ENCODE measurements around the gene PPTC7. TPM values are rescaled to one million over a fixed set of nuclear protein-coding genes. Genes with fewer than 3 reads are reported as not detected.

PPTC7 gene
- total and polyA plus RNA-seq, 10 of the 15 experiments (the other 5 are each of a cell fraction or from before 2014, with no cell fraction given): 4.0 to 69.6 (median 12.3) TPM

- no peaks in the 10 kb centered on the region for H3K27me3 ChIP-seq (replicated peaks in 1 of 2; ENCODE audit: control insufficient read depth in 2 of 2, insufficient read depth in 2 of 2, low read length in 1 of 2)
- ATAC-seq (no peak), FAIRE-seq (no peak), DNase-seq (ENCODE audit: low read depth, low spot score) (no peak)
- no peak overlapping the region for H3K27ac ChIP-seq (ENCODE audit: control insufficient read depth, insufficient read depth)
- CTCF ChIA-PET: interaction anchor here (0.6 to 21.1 kb wide), 8 partner anchors 8 to 399 kb away, joined by 3 to 462 read pairs (median 4); partner anchors contain the start of genes ARPC3 and FAM216A
- WGBS (ENCODE audit: insufficient coverage, insufficient replicate concordance, low lambda C conversion rate, missing lambda C conversion rate): 100% methylated on average over 1 of the region's 1 CpG
- in situ Hi-C loops (cut with MboI) (no loop called here), intact Hi-C loops (cut with micrococcal nuclease; ENCODE audit: unreplicated experiment) (loop anchor here (2.0 kb wide), 1 partner anchor 35 kb away; the partner anchor contains the start of genes FAM216A and GPN3)
- POLR2A ChIA-PET: interaction anchor here (0.5 to 1.4 kb wide), 10 partner anchors 10 to 302 kb away, joined by 3 to 4 read pairs (median 3); no protein-coding TSS in a partner anchor
- H3K4me2 ChIP-seq (ENCODE audit: control insufficient read depth, insufficient read depth): no peak overlapping the region
- SMC1A ChIA-PET (ENCODE audit: uncharacterized antibody, unreplicated experiment): interaction anchor here (0.6 to 26.9 kb wide), 10 partner anchors 10 to 175 kb away, joined by 3 to 492 read pairs (median 4); partner anchors contain the start of genes FAM216A and GPN3
- no peak overlapping the region for H3K4me3 ChIP-seq
- no peak overlapping the region for H3K9ac ChIP-seq (ENCODE audit: control insufficient read depth, insufficient read depth, low read length)
- H3K36me3 ChIP-seq (ENCODE audit: control insufficient read depth in 2 of 2, insufficient read depth in 2 of 2, low read length in 1 of 2): peaks cover 0 to 2% of the 10 kb centered on the region in 2 experiments; a peak in 1 of 4 replicates
- no TSS peak for BruUV-seq (replicated peaks)
- no peaks in the 10 kb centered on the region for H4K20me1 ChIP-seq (ENCODE audit: control insufficient read depth, insufficient read depth)
- H3K79me2 ChIP-seq (ENCODE audit: control insufficient read depth, insufficient read depth, low read length): peaks cover 37% of the 10 kb centered on the region
- RAD21 ChIA-PET (ENCODE audit: unreplicated experiment): interaction anchor here (1.0 to 3.6 kb wide), 4 partner anchors 35 to 97 kb away, joined by 3 to 25 read pairs (median 8); partner anchors contain the start of genes ARPC3, FAM216A and GPN3
- H3K9me3 ChIP-seq (replicated peaks; ENCODE audit: control insufficient read depth, insufficient read depth, low read length): no peaks in the 10 kb centered on the region
- H2AFZ ChIP-seq (ENCODE audit: control insufficient read depth, low read depth, low read length): no peak overlapping the region
- peaks cover 4% of the 10 kb centered on the region for H3K4me1 ChIP-seq (ENCODE audit: control insufficient read depth, insufficient read depth, low read length)
- TF ChIP-seq PRDM15 (CRISPR knock-in tag; IDR thresholded peaks at IDR 0.05) (no peak), TCF7 (IDR thresholded peaks at IDR 0.05; ENCODE audit: borderline replicate concordance) (no peak), PML (IDR thresholded peaks at IDR 0.05; ENCODE audit: low read length) (no peak), ZNF384 (IDR thresholded peaks at IDR 0.05; ENCODE audit: borderline replicate concordance, low read depth, low read length) (no peak), HDAC6 (IDR thresholded peaks at IDR 0.05; ENCODE audit: unreplicated experiment) (no peak), STAT1 (conservative IDR thresholded peaks at IDR 0.05) (no peak), TARDBP (IDR thresholded peaks at IDR 0.05; ENCODE audit: borderline replicate concordance) (no peak), DPF2 (IDR thresholded peaks at IDR 0.05) (no peak), SP1 (IDR thresholded peaks at IDR 0.05; ENCODE audit: low read depth, low read length) (no peak), IRF3 (IDR thresholded peaks at IDR 0.05) (no peak), KDM1A (IDR thresholded peaks at IDR 0.05; ENCODE audit: borderline replicate concordance) (no peak), RBBP5 (conservative IDR thresholded peaks at IDR 0.05) (no peak), ZNF207 (IDR thresholded peaks at IDR 0.05; ENCODE audit: borderline replicate concordance) (no peak), ZNF687 (IDR thresholded peaks at IDR 0.05) (no peak), CREM (IDR thresholded peaks at IDR 0.05; ENCODE audit: low read depth) (no peak)
These were observed 79.7 kb downstream of the PPTC7 start for GRCh38 chr12:110503432-110503831.

Data from GM12878 (cell line).